Uterus (tissue), 4 donors: ENCODE results near the gene PTPN12. TPM values are rescaled to one million over a fixed set of nuclear protein-coding genes. Genes with fewer than 3 reads are reported as not detected.
"Not testable (repeated sequence)": the region's sequence is repeated elsewhere in the genome, so short reads cannot be mapped to it uniquely, and the experiment has no call there.

Source experiments
- DNase-seq, 2 donors: peaks; one replicate each; pipeline ENCODE4 v3.0.0-alpha.2; 2019 to 2020
- H3K27ac ChIP-seq, 2 donors: fragments of 200-600 bp; sonication (generic); 1 replicate in 1 of 2; 2 replicates in 1 of 2; pipeline ENCODE4 v1.5.1; 2016 to 2018
- H3K27me3 ChIP-seq, 2 donors: fragments of 200-600 bp; sonication (generic); one replicate each; pipeline ENCODE4 v1.5.1; 2018 to 2019; ENCODE audit warnings: control low read depth in 1 of 2
- H3K36me3 ChIP-seq, 2 donors: fragments of 200-600 bp; sonication (generic); one replicate each; pipeline ENCODE4 v1.5.1; 2019; ENCODE audit warnings: control low read depth in 1 of 2
- H3K4me1 ChIP-seq, 2 donors: fragments of 200-600 bp; sonication (generic); one replicate each; pipeline ENCODE4 v1.5.1; 2018 to 2019; ENCODE audit warnings: control low read depth in 1 of 2
- H3K4me3 ChIP-seq, 2 donors: fragments of 200-600 bp; sonication (generic); 1 replicate in 1 of 2; 2 replicates in 1 of 2; pipeline ENCODE4 v1.5.1; 2018 to 2019; ENCODE audit warnings: mild to moderate bottlenecking in 1 of 2
- H3K9me3 ChIP-seq, 2 donors: fragments of 200-600 bp; sonication (generic); one replicate each; pipeline ENCODE4 v1.5.1; 2019; ENCODE audit warnings: control low read depth in 1 of 2
- POLR2A ChIP-seq, 2 donors: fragments of 450-650 bp; IDR thresholded peaks; one replicate each; pipeline ENCODE4 v1.6.1; 2016; ENCODE audit warnings: antibody characterized with exemption in 2 of 2, mild to moderate bottlenecking in 1 of 2, moderate library complexity in 1 of 2
- intact Hi-C: fragments of 100-400 bp; cut with DNase I; formaldehyde crosslinking; loops from one replicate; pipeline ENCODE4 v1.15.1; 2023; ENCODE audit warnings: low total_unique reads
- total RNA-seq, 4 donors: library from RNA; depleted of rRNA in 3 of 4; stranded (reverse); fragments of >200 nt in 3 of 4; gene quantifications; one replicate each; pipeline versions ENCODE4 v1.1.0 to v1.2.4, GENCODE V29; 2014 to 2023
- TF ChIP-seq, protein P1 (sequence below), 4 experiments: fragments of 200-600 bp in 2 of 4; fragments of 450-650 bp in 2 of 4; sonication (generic) in 2 of 4; IDR thresholded peaks; one replicate each; pipeline ENCODE4 v1.5.1; 2016 to 2019; ENCODE audit warnings: antibody characterized with exemption in 4 of 4, mild to moderate bottlenecking in 2 of 4, moderate library complexity in 1 of 4
- donor health status: DM: yes; HTN: yes; CAD: no.

PTPN12 gene
- total RNA-seq, 4 donors from 2014 or later: 52.0 to 123 (median 96.5) TPM

DNA sequence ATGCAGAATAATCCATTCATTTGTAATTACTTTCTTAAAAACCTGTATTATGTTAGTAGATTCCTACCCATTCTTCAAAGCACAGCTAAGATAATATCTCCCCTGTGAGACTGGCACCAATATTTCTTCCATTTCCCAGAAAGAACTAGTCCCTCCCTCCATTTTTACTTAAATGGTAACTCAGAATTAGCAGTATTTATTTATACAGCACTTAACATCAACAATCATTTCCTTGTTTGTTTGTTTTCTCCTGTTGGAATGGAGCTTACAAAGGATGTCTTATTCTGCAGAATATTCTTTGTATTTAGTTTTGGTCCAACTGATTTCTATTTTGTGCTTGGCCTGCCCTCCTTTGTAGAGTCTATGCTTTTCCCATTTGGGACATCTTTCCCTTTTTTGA is 32.1 kb upstream of the PTPN12 start:
- no peaks in the 10 kb centered on the region for H3K9me3 ChIP-seq
- H3K27me3 ChIP-seq: no peaks in the 10 kb centered on the region
- no peak overlapping the region for H3K4me3 ChIP-seq
- H3K4me1 ChIP-seq: no peaks in the 10 kb centered on the region
- no peaks in the 10 kb centered on the region for H3K36me3 ChIP-seq
- no peak overlapping the region for H3K27ac ChIP-seq
- TF ChIP-seq, protein P1, sequence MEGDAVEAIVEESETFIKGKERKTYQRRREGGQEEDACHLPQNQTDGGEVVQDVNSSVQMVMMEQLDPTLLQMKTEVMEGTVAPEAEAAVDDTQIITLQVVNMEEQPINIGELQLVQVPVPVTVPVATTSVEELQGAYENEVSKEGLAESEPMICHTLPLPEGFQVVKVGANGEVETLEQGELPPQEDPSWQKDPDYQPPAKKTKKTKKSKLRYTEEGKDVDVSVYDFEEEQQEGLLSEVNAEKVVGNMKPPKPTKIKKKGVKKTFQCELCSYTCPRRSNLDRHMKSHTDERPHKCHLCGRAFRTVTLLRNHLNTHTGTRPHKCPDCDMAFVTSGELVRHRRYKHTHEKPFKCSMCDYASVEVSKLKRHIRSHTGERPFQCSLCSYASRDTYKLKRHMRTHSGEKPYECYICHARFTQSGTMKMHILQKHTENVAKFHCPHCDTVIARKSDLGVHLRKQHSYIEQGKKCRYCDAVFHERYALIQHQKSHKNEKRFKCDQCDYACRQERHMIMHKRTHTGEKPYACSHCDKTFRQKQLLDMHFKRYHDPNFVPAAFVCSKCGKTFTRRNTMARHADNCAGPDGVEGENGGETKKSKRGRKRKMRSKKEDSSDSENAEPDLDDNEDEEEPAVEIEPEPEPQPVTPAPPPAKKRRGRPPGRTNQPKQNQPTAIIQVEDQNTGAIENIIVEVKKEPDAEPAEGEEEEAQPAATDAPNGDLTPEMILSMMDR (IDR thresholded peaks at IDR 0.05): no peak
- no peak for TF ChIP-seq POLR2A (IDR thresholded peaks at IDR 0.05)
- DNase-seq: no peak
- intact Hi-C loops: no loop called here

DNA sequence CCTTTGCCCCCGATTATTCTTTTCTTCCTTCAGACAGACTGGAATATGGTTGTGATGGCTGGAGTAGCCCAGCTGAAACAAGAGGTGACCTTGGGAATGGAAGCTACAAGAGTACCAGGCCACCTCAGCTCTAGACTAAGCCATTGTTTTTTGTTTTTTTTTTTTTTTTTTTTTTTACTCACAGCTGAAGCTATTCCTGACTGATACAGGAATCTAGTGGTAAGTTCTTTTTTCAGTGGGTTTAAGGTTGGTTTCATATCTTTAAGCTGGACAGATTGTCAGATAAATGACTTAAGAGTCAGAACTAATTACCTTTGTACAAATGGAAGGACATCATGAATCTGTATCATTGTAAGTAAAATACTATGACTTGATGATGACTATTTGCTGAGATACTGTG is 30.2 kb upstream of the PTPN12 start:
- intact Hi-C loops: no loop called here
- H3K4me3 ChIP-seq: no peak overlapping the region
- DNase-seq: no peak

DNA sequence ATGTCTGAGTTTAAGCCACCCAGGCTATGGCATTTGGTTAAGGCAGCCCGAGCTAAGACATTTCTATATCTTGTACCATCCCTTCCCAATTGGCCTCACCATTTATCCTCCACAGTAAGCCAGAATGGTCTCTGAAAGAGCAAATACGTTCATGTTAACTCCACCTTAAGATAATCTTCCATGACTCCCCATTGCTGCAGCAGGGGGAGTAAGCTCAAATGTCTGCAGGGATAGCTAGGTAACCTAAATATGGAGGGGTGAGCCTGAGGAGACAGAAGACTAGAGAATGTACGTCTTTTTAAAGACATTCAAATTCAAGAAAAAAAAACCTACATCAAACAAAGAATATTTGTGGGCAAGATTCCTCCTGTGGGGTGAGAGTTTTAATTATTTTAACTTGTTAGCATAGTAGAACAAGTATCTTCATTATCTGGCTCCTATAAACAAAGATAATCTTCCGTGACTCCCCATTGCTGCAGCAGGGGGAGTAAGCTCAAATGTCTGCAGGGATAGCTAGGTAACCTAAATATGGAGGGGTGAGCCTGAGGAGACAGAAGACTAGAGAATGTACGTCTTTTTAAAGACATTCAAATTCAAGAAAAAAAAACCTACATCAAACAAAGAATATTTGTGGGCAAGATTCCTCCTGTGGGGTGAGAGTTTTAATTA is 24.0 kb upstream of the PTPN12 start:
- intact Hi-C loops, H3K9me3 ChIP-seq, H3K36me3 ChIP-seq, DNase-seq, H3K27me3 ChIP-seq, H3K4me1 ChIP-seq, H3K4me3 ChIP-seq, H3K27ac ChIP-seq: not testable (repeated sequence)

More for the DNA sequence above, 30.2 kb upstream of the PTPN12 start:
- H3K4me1 ChIP-seq: no peaks in the 10 kb centered on the region
- H3K27me3 ChIP-seq: no peaks in the 10 kb centered on the region
- no peaks in the 10 kb centered on the region for H3K36me3 ChIP-seq
- H3K27ac ChIP-seq: no peak overlapping the region
- H3K9me3 ChIP-seq: no peaks in the 10 kb centered on the region
- TF ChIP-seq, protein P1 (IDR thresholded peaks at IDR 0.05): no peak
- no peak for TF ChIP-seq POLR2A (IDR thresholded peaks at IDR 0.05)

DNA sequence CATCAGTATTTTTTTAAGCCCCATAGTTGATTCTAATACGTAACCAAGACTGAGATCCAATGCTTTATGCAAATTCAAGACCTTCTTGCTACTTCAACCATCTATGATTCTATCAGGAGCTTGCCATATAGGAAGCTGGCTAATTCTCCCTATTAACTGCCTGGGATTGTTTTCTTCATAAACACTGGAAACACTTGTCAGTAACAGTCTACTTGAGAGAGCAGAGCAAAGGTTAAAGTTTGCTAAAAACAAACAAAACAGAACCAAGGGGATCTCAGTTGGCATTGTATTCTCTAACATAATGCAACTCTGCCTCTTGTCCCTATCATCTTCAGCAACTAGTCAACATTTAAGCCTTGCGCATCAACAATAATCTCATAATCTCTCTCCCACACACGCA is 21.0 kb upstream of the PTPN12 start:
- no peak for DNase-seq
- H3K4me3 ChIP-seq: no peak overlapping the region
- no peaks in the 10 kb centered on the region for H3K9me3 ChIP-seq
- H3K27me3 ChIP-seq: no peaks in the 10 kb centered on the region
- no peaks in the 10 kb centered on the region for H3K4me1 ChIP-seq
- TF ChIP-seq POLR2A (IDR thresholded peaks at IDR 0.05): no peak
- TF ChIP-seq, protein P1 (IDR thresholded peaks at IDR 0.05): no peak
- no peaks in the 10 kb centered on the region for H3K36me3 ChIP-seq
- H3K27ac ChIP-seq: no peak overlapping the region
- intact Hi-C loops: no loop called here

DNA sequence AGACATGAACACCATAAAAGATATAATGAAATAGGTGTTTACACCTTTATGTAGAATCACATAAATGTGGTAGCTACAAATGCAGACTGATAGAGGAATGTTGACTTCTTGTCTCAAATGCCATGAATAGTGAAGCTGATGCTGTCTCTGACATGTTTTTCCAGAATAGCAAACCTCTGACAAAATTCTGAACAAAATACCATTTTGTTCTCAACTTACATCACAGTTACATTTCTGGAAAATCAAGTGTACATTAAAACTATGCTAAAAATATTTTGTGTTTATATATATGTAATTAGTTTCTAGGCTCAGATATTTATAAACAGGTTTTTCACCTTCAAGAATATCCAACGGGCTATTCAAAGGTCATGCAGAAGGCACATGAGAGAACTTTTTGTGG is 16.8 kb upstream of the PTPN12 start:
- no peak for TF ChIP-seq POLR2A (IDR thresholded peaks at IDR 0.05)
- TF ChIP-seq, protein P1 (IDR thresholded peaks at IDR 0.05): no peak
- no peaks in the 10 kb centered on the region for H3K27me3 ChIP-seq
- no peaks in the 10 kb centered on the region for H3K4me1 ChIP-seq
- H3K27ac ChIP-seq: no peak overlapping the region
- intact Hi-C loops: no loop called here
- H3K9me3 ChIP-seq: no peaks in the 10 kb centered on the region
- no peak for DNase-seq
- H3K36me3 ChIP-seq: no peaks in the 10 kb centered on the region
- H3K4me3 ChIP-seq: no peak overlapping the region

DNA sequence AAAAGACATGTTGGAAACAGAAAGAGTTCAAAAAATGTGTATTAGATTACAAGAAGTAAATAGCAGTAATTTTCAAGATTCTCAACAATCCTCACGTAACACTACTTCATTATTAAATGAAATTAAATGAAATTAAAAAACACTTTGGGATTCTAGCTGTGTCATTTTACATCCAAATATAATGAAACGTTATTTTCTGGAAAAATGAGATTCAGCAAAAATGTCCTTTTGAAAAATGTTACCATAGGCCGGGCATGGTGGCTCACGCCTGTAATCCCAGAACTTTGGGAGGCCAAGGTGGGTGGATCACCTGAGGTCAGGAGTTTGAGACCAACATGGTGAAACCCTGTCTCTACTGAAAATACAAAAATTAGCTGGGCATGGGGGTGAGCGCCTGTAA is 15.6 kb upstream of the PTPN12 start:
- H3K9me3 ChIP-seq, H3K27ac ChIP-seq, H3K36me3 ChIP-seq, H3K4me3 ChIP-seq, DNase-seq, H3K4me1 ChIP-seq, intact Hi-C loops, H3K27me3 ChIP-seq: not testable (repeated sequence)
